Measurements from ENCODE around the gene RPS24.

- TF ChIP-seq CTCF (IDR thresholded peaks at IDR 0.05) (no peak), POLR2A (IDR thresholded peaks at IDR 0.05) (no peak)
These were observed 33.5 kb upstream of the RPS24 start for GRCh38 chr10:78000206-78000605.

Data from thyroid gland (tissue), 4 donors.